HFF-Myc (cell line): ENCODE results near the gene GTF2F2.

Source experiments
- DNase-seq: peaks from one replicate; pipeline ENCODE4 v3.0.0-alpha.2; 2011; ENCODE audit warnings: low read depth; ENCODE audit errors: extremely low read depth
- H3K4me3 ChIP-seq: replicated peaks from 2 replicates; pipeline ENCODE4 v1.5.1; 2011; ENCODE audit warnings: low read depth, mild to moderate bottlenecking, control low read depth, low read length
- CTCF ChIP-seq: IDR thresholded peaks from 2 replicates; pipeline ENCODE4 v1.5.1; 2012; ENCODE audit warnings: mild to moderate bottlenecking, low read depth, low read length, control low read depth; ENCODE audit errors: missing control alignments

The GTF2F2 gene

DNA sequence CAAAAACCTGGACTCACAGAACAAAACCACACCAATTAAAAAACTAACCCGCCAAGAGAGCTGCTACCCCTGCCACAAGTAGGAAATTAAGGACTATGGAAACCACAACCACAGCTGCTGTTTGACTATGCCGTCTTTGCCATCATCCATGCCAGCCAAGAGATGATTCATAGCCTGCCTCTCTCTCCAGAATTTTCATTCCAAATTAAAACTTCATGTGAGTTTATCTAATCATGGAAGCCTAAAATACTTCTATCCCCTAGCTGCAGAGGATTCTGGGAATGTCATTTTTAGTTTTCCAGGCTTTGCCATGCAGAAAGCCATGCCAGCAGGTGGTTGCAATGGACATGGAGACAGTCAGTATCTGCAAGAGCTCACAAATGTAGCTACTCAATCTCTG lies 27.6 kb upstream of the GTF2F2 start:
- H3K4me3 ChIP-seq = no peak overlapping the region
- TF ChIP-seq CTCF = no peak
- DNase-seq = no peak

DNA sequence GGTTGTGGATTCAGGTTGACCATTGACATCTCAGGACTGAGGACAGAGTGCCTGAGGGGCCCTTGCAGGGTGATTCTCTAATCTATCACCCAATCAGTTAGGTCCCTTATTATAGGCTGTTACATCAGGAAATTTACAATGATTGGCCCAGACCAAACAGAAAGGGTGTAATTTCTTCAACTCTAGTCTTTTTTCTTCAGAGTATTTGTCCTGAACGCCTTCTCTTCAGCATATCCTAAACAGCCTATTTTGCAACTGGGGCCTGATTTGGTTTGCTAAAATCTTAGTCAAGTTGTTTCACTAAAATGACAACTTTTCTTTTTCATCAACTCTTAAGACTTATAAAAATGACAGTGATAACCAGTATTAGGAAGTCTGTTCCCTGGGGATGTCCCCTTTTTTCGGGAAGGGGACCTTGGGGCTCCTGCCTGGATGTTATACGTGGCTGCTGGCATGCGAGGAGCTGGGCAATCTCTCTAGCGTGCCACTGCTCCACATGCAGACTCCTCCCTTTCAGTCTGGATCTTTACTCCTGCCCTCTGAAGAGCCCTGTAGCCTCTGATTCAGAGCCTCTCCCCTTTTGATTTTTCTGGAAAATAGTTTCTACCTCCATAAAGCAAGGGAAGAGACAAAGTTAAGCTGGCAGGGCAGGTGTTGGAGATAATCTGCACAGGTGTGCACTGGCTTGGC lies 19.6 kb upstream of the GTF2F2 start:
- TF ChIP-seq CTCF = no peak
- no peak for DNase-seq
- no peak overlapping the region for H3K4me3 ChIP-seq

DNA sequence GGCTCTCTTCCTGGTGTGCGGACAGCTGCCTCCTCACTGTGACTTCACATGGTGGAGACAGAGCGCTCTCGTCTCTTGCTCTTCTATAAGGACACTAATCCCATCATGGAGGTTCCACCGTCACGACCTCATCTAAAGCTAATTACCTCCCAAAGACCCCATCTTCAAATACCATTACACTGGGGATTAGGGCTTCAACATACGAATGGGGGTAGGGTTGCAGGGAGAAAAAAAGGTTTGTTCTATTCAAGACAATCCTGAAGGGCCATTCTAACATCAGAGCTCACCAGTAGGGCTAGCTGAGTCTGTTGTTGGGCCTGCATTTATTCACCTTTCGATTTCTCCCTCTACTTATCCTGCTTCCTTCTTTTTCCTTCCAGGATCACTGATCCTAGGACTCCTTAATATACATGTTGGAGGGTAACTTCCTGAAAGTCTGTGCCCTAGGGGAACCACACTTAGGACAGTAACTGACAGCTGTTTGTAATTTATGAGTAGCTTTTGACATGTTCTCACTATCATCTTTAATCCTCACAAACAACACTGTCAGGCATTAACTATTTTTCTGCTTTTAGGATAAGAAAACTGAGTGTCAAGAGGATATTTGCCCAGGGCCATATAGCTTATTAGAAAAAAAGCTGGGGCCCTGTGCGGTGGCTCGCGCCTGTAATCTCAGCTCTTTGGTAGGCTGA lies 18.8 kb upstream of the GTF2F2 start:
- DNase-seq = no peak
- no peak for TF ChIP-seq CTCF
- no peak overlapping the region for H3K4me3 ChIP-seq

- no peak for DNase-seq
- TF ChIP-seq CTCF = no peak
Observed at GRCh38 chr13:45102136-45102507, 18.2 kb upstream of the GTF2F2 start.

GRCh38 chr13:45103449-45103848 lies 16.9 kb upstream of the GTF2F2 start:
- TF ChIP-seq CTCF = no peak
- no peak overlapping the region for H3K4me3 ChIP-seq
- DNase-seq = no peak

More at GRCh38 chr13:45102136-45102507, 18.2 kb upstream of the GTF2F2 start:
- H3K4me3 ChIP-seq = no peak overlapping the region

DNA sequence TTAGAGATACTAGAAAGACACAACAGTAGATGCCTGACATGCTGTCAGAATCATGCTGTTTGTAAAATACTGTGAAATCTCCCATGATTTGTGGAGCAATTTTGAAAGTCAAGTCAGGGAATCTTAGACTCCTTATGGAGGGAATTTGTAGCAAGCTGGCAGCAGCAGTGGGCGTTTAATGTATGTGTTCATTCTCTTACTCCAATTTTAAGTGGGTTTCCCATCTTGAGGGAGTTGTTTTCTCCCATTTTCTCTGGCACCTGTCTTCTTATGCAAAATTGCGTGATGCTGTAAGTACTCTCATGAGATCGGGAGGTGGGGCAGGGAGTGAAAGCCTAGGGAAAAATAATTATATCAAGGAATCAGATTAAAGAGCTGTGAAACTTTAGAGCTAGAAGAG lies 16.0 kb upstream of the GTF2F2 start:
- no peak overlapping the region for H3K4me3 ChIP-seq
- no peak for TF ChIP-seq CTCF
- DNase-seq = no peak
